ENCODE results near the gene CEACAM1.
"Not testable (repeated sequence)": the region's sequence is repeated elsewhere in the genome, so short reads cannot be mapped to it uniquely, and the experiment has no call there.

Gene CEACAM1

GRCh38 chr19:42501733-42502132 lies 26.5 kb downstream of the CEACAM1 start:
- H3K36me3 ChIP-seq (ENCODE audit: insufficient read depth, low read depth, low read length): no peaks in the 10 kb centered on the region
- H3K4me1 ChIP-seq (ENCODE audit: insufficient read depth, low read length): peaks cover 6% of the 10 kb centered on the region; the same call in 1 of the 2 replicates
- no peak overlapping the region for H3K9ac ChIP-seq (ENCODE audit: low read depth, low read length)
- no peaks in the 10 kb centered on the region for H3K27me3 ChIP-seq (ENCODE audit: insufficient read depth, low read length)
- no peak overlapping the region for H3K4me3 ChIP-seq (ENCODE audit: low read length)
- no peaks in the 10 kb centered on the region for H3K9me3 ChIP-seq (ENCODE audit: insufficient read depth, low read depth, low read length)
- H3K27ac ChIP-seq (ENCODE audit: low read length): no peak overlapping the region

- not testable (repeated sequence) for H3K4me1 ChIP-seq (ENCODE audit: insufficient read depth, low read length); H3K4me3 ChIP-seq (ENCODE audit: low read length); H3K9me3 ChIP-seq (ENCODE audit: insufficient read depth, low read depth, low read length); H3K36me3 ChIP-seq (ENCODE audit: insufficient read depth, low read depth, low read length); H3K9ac ChIP-seq (ENCODE audit: low read depth, low read length); H3K27ac ChIP-seq (ENCODE audit: low read length); H3K27me3 ChIP-seq (ENCODE audit: insufficient read depth, low read length)
Measured at GRCh38 chr19:42501243-42501642, 27.0 kb downstream of the CEACAM1 start.

DNA sequence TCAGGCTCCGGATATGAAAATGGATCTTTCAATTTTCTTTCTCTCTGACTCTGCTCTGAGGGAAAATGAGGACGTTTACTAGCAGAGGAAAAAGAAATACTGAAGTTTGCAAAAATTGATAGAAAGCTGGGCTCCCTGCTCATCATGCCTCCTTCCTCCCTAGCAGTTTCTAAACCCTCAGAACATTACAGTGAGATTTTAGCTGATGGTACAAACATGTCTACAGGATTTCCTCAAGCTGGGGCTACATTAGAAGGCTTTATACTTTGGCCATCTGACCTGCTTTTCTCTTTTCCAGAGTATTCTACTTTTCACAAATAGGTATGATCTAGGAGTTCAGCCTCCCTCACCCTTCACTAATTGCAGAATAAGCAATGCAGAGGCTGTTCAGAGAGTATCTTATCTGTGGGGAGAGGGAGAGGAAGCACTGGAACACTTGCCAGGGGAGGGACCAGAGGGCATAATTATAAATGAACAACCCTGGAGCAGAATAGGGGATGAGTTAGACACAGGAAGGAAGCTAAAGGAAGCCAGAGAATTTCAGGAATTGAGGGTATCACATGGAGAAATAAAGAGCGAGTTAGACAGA lies 30.0 kb downstream of the CEACAM1 start:
- Histone ChIP-seq H3K27ac (ENCODE audit: low read length) (no peak overlapping the region), H3K9ac (ENCODE audit: low read depth, low read length) (no peak overlapping the region), H3K4me1 (ENCODE audit: insufficient read depth, low read length) (peaks cover 6% of the 10 kb centered on the region; the same call in 1 of the 2 replicates), H3K36me3 (ENCODE audit: insufficient read depth, low read depth, low read length) (no peaks in the 10 kb centered on the region), H3K9me3 (ENCODE audit: insufficient read depth, low read depth, low read length) (no peaks in the 10 kb centered on the region), H3K27me3 (ENCODE audit: insufficient read depth, low read length) (no peaks in the 10 kb centered on the region), H3K4me3 (ENCODE audit: low read length) (no peak overlapping the region)

GRCh38 chr19:42497492-42498168 lies 30.7 kb downstream of the CEACAM1 start:
- Histone ChIP-seq H3K27ac (ENCODE audit: low read length) (no peak overlapping the region), H3K4me1 (ENCODE audit: insufficient read depth, low read length) (peaks cover 6% of the 10 kb centered on the region; the same call in 1 of the 2 replicates), H3K9ac (ENCODE audit: low read depth, low read length) (no peak overlapping the region), H3K9me3 (ENCODE audit: insufficient read depth, low read depth, low read length) (no peaks in the 10 kb centered on the region), H3K4me3 (ENCODE audit: low read length) (no peak overlapping the region), H3K36me3 (ENCODE audit: insufficient read depth, low read depth, low read length) (no peaks in the 10 kb centered on the region), H3K27me3 (ENCODE audit: insufficient read depth, low read length) (no peaks in the 10 kb centered on the region)

DNA sequence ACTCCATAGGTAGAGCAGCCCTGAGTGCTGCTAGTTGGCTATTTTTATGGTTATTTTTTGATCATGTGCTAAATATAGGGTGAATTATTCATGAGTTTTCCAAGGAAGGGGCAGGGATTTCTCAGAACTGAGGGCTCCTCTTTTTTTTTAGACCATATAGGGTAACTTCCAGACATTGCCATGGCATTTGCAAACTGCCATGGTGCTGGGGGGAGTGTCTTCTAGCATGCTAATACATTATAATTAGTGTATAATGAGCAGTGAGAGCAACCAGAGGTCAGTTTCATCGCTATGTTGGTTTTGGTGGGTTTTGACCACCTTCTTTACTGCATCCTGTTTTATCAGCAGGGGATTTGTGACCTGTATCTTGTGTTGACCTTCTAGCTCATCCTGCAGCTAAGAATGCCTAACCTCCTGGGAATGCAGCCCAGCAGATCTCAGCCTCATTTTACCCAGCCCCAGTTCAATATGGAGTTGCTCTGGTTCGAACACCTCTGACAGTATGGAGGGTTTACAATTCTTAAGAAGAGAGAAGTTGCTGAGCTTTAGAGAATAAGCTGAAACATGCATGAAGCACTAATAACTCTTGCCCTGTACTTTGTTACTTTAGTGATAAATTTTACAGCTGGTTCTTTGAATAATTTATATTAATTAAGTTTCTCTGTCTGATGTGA lies 31.7 kb downstream of the CEACAM1 start:
- no peak overlapping the region for H3K27ac ChIP-seq (ENCODE audit: low read length)
- no peaks in the 10 kb centered on the region for H3K27me3 ChIP-seq (ENCODE audit: insufficient read depth, low read length)
- no peak overlapping the region for H3K4me3 ChIP-seq (ENCODE audit: low read length)
- no peak overlapping the region for H3K9ac ChIP-seq (ENCODE audit: low read depth, low read length)
- no peaks in the 10 kb centered on the region for H3K9me3 ChIP-seq (ENCODE audit: insufficient read depth, low read depth, low read length)
- no peaks in the 10 kb centered on the region for H3K36me3 ChIP-seq (ENCODE audit: insufficient read depth, low read depth, low read length)
- H3K4me1 ChIP-seq (ENCODE audit: insufficient read depth, low read length): peaks cover 6% of the 10 kb centered on the region; the same call in 1 of the 2 replicates

DNA sequence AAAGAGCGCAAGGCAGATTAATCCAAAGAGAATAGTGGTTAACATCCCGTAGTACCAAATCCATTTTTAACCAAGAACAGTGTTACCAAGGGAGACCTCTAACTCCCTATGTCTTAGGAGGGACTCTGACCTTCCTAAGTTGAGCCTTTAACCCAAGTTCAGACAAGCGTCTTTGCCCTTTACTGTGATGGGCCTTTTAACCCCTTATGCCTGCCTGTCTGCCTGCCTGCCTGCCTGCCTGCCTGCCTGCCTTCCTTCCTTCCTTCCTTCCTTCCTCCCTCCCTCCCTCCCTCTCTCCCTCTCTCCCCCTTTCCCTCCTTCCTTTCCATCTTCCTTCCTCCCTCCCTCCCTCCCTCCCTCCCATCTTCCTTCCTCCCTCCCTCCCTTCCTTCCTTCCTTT lies 32.6 kb downstream of the CEACAM1 start:
- no peak overlapping the region for H3K9ac ChIP-seq (ENCODE audit: low read depth, low read length)
- no peaks in the 10 kb centered on the region for H3K27me3 ChIP-seq (ENCODE audit: insufficient read depth, low read length)
- H3K4me3 ChIP-seq (ENCODE audit: low read length): no peak overlapping the region
- H3K4me1 ChIP-seq (ENCODE audit: insufficient read depth, low read length): peaks cover 6% of the 10 kb centered on the region; the same call in 1 of the 2 replicates
- no peak overlapping the region for H3K27ac ChIP-seq (ENCODE audit: low read length)
- H3K36me3 ChIP-seq (ENCODE audit: insufficient read depth, low read depth, low read length): no peaks in the 10 kb centered on the region
- H3K9me3 ChIP-seq (ENCODE audit: insufficient read depth, low read depth, low read length): no peaks in the 10 kb centered on the region

GRCh38 chr19:42494321-42494720 lies 34.0 kb downstream of the CEACAM1 start:
- H3K4me3 ChIP-seq (ENCODE audit: low read length): no peak overlapping the region
- no peak overlapping the region for H3K27ac ChIP-seq (ENCODE audit: low read length)
- no peak overlapping the region for H3K9ac ChIP-seq (ENCODE audit: low read depth, low read length)
- no peaks in the 10 kb centered on the region for H3K27me3 ChIP-seq (ENCODE audit: insufficient read depth, low read length)
- no peaks in the 10 kb centered on the region for H3K36me3 ChIP-seq (ENCODE audit: insufficient read depth, low read depth, low read length)
- peaks cover 6% of the 10 kb centered on the region; the same call in 1 of the 2 replicates for H3K4me1 ChIP-seq (ENCODE audit: insufficient read depth, low read length)
- H3K9me3 ChIP-seq (ENCODE audit: insufficient read depth, low read depth, low read length): no peaks in the 10 kb centered on the region

GRCh38 chr19:42488783-42489521 lies 39.3 kb downstream of the CEACAM1 start:
- peaks cover 8% of the 10 kb centered on the region; the same call in 1 of the 2 replicates for H3K4me1 ChIP-seq (ENCODE audit: insufficient read depth, low read length)
- H3K9ac ChIP-seq (ENCODE audit: low read depth, low read length): no peak overlapping the region
- H3K9me3 ChIP-seq (ENCODE audit: insufficient read depth, low read depth, low read length): no peaks in the 10 kb centered on the region
- no peaks in the 10 kb centered on the region for H3K36me3 ChIP-seq (ENCODE audit: insufficient read depth, low read depth, low read length)
- H3K27me3 ChIP-seq (ENCODE audit: insufficient read depth, low read length): no peaks in the 10 kb centered on the region
- no peak overlapping the region for H3K4me3 ChIP-seq (ENCODE audit: low read length)
- H3K27ac ChIP-seq (ENCODE audit: low read length): no peak overlapping the region

DNA sequence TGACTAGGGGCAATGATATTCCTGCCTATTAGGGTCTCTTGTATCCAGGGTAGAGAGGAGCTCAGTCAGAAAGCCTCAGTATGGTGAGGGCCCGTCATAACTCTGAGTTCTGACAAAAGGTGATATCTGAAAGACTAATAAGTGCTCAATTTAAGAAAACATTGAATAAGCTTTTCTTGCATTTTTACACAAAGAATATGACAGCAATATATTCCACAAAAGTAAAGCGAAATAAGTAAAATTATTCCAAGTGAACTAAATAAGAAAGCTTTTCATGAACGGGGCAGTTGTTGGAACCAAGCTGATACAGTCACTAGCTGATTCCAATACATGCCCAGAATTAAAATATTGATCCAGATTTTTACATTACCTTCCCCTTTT lies 40.5 kb downstream of the CEACAM1 start:
- Histone ChIP-seq H3K9ac (ENCODE audit: low read depth, low read length) (no peak overlapping the region), H3K4me3 (ENCODE audit: low read length) (no peak overlapping the region), H3K9me3 (ENCODE audit: insufficient read depth, low read depth, low read length) (no peaks in the 10 kb centered on the region), H3K27me3 (ENCODE audit: insufficient read depth, low read length) (no peaks in the 10 kb centered on the region), H3K36me3 (ENCODE audit: insufficient read depth, low read depth, low read length) (no peaks in the 10 kb centered on the region), H3K4me1 (ENCODE audit: insufficient read depth, low read length) (peaks cover 8% of the 10 kb centered on the region; the same call in 1 of the 2 replicates), H3K27ac (ENCODE audit: low read length) (no peak overlapping the region)

DNA sequence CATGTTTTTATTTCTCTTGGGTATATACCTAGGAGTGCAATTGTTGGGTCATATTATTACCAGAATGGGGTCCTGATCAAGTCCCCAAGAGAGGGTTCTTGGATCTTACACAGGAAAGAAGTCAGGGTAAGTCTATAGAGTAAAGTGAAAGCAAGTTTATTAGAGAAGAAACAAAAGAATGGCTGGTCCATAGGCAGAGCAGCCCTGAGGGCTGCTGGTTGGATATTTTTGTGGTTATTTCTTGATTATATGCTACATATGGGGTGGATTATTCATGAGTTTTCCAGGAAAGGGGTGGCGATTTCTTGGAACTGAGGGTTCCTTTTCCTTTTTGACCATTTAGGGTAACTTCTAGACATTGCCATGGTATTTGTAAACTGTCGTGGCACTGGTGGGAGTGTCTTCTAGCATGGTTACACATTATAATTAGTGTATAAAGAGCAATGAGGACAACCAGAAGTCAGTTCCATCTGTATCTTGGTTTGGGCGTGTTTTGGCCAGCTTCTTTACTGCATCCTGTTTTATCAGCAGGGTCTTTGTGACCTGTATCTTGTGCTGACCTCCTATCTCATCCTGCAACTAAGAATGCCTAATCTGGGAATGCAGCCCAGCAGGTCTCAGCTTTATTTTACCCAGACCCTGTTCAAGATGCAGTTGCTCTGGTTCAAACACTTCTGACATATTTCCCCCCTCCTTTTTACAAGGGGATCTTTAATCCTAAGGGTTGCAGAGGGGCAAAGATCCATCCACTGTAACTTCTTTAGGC lies 41.1 kb downstream of the CEACAM1 start:
- Histone ChIP-seq H3K4me1 (ENCODE audit: insufficient read depth, low read length) (peaks cover 8% of the 10 kb centered on the region; the same call in 1 of the 2 replicates), H3K27me3 (ENCODE audit: insufficient read depth, low read length) (no peaks in the 10 kb centered on the region), H3K9ac (ENCODE audit: low read depth, low read length) (no peak overlapping the region)

DNA sequence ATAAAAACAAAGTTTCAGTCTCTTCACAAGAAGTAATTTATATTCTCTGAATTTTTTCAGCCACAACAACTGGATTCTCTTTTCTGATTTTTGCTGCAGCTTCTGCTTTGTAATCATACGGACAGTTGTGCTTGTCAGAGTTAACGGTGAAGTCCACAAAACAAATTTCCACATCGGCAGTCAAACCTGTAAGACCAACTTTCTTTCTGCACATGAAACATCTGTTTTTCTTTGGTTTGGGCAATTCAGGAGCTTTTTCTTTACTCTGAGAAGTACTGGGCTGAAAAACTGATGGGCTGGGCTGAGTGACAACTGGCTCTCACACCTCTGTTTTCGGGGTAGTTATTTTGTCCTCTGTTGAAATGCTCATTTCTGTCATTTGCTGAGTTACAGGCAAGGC lies 43.2 kb downstream of the CEACAM1 start:
- H3K27me3 ChIP-seq (ENCODE audit: insufficient read depth, low read length); H3K9me3 ChIP-seq (ENCODE audit: insufficient read depth, low read depth, low read length); H3K4me3 ChIP-seq (ENCODE audit: low read length); H3K4me1 ChIP-seq (ENCODE audit: insufficient read depth, low read length); H3K27ac ChIP-seq (ENCODE audit: low read length); H3K9ac ChIP-seq (ENCODE audit: low read depth, low read length); H3K36me3 ChIP-seq (ENCODE audit: insufficient read depth, low read depth, low read length): not testable (repeated sequence)

More for the DNA sequence above, 41.1 kb downstream of the CEACAM1 start:
- Histone ChIP-seq H3K4me3 (ENCODE audit: low read length) (no peak overlapping the region), H3K9me3 (ENCODE audit: insufficient read depth, low read depth, low read length) (no peaks in the 10 kb centered on the region), H3K36me3 (ENCODE audit: insufficient read depth, low read depth, low read length) (no peaks in the 10 kb centered on the region), H3K27ac (ENCODE audit: low read length) (no peak overlapping the region)

Data from iPS-20b (cell line).